Activated CD4-positive, alpha-beta T cell treated with anti-CD3 and anti-CD28 coated beads, Interleukin-2, amount 10 ng/mL, durations not matched to agents 24 days and 14 days (primary cell): ENCODE measurements around the gene RNFT1. TPM values are rescaled to one million over a fixed set of nuclear protein-coding genes. Genes with fewer than 3 reads are reported as not detected.

Experiments used
- total RNA-seq: library from RNA; stranded (reverse); gene quantifications from 2 replicates; pipeline ENCODE4 v1.2.3, GENCODE V29; 2022

RNFT1 gene
- total RNA-seq, 1 donor from 2014 or later = 34.3 TPM

Other genes starting within 250 kb of the RNFT1 start
- gene TUBD1, start 71.8 kb downstream of the RNFT1 start, total RNA-seq = 11.0 and 12.1 TPM in 2 replicates
- gene RPS6KB1, start 71.6 kb downstream of the RNFT1 start, total RNA-seq = 64.0 and 66.4 TPM in 2 replicates
- 32.4 and 33.7 TPM in 2 replicates for gene HEATR6, start 114.2 kb upstream of the RNFT1 start, total RNA-seq
- gene CA4, start 185.2 kb upstream of the RNFT1 start, total RNA-seq = not detected in 2 replicates